Measurements from ENCODE around the gene CARD14.

DNA sequence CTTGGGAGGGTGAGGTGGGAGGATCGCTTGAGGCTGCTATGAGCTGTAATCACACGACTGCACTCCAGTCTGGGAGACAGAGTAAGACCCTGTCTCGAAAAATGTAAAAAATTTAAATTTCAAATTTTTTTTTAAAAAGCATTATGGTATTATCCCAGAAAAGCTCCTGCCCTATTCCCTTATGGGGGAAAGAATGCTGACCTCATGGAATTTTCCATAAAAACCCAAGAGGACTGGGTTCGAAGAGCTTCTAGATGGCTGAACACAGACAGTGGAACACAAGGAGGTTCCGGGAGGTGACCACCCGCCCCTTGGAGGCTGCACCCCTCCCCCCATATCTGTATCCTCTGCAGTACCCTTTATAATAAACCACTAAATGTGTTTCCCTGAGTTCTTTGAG, 26.9 kb upstream of the CARD14 start:
- TF ChIP-seq, protein P1, sequence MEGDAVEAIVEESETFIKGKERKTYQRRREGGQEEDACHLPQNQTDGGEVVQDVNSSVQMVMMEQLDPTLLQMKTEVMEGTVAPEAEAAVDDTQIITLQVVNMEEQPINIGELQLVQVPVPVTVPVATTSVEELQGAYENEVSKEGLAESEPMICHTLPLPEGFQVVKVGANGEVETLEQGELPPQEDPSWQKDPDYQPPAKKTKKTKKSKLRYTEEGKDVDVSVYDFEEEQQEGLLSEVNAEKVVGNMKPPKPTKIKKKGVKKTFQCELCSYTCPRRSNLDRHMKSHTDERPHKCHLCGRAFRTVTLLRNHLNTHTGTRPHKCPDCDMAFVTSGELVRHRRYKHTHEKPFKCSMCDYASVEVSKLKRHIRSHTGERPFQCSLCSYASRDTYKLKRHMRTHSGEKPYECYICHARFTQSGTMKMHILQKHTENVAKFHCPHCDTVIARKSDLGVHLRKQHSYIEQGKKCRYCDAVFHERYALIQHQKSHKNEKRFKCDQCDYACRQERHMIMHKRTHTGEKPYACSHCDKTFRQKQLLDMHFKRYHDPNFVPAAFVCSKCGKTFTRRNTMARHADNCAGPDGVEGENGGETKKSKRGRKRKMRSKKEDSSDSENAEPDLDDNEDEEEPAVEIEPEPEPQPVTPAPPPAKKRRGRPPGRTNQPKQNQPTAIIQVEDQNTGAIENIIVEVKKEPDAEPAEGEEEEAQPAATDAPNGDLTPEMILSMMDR (conservative IDR thresholded peaks at IDR 0.05; ENCODE audit: low read depth, low read length), result no peak
- TF ChIP-seq EZH2phosphoT487 (IDR thresholded peaks at IDR 0.05; ENCODE audit: borderline replicate concordance, low read length) (no peak), EZH2 (IDR thresholded peaks at IDR 0.05; ENCODE audit: low read length, unreplicated experiment) (no peak)

Measured in PC-3 (cell line).